Glomerular visceral epithelial cell (primary cell): ENCODE data around the gene SSTR3.

Experiments
- DNase-seq: peaks from one replicate; pipeline ENCODE4 v3.0.0-alpha.2; 2016; ENCODE audit errors: extremely low spot score

Gene SSTR3

DNA sequence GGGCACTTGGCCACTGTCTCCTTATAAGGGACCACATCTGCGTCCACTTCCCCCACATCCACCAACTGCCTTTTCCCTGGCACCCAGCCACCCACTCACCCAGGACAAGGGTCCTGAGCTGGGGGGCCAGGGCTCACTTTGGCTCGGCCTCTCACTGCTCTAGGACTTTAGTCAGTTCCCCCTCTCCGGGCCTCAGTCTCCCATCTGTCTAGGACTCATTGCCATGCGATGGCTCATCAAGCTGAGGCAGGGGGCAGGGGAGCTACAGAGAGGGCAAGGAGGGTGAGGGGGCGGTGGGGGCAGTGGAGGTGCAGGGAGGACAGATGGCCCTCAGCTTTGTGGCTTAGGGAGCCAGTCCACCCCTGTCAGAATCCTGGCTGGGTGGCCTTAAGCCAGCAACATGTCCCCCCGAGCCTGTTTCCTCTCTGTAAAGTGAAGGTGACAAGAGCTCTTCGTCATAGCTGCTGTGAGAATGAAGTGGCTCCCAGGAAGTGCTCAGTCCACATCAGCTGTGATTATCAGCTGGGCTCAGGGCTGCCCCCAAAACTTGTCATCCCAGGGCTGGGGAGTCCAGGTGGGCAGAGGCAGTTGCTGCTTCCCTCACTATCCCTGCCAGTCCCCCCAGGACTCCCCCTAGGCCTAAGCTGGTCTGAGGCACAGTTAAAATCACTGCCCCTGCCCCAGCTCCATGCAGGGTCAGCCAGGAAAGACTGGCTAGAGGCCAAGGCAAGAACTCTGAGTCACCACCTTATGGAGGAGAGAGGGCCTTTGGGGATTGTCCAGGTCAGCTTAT, 16.9 kb upstream of the SSTR3 start:
- peak; percentile 78 for DNase-seq

DNA sequence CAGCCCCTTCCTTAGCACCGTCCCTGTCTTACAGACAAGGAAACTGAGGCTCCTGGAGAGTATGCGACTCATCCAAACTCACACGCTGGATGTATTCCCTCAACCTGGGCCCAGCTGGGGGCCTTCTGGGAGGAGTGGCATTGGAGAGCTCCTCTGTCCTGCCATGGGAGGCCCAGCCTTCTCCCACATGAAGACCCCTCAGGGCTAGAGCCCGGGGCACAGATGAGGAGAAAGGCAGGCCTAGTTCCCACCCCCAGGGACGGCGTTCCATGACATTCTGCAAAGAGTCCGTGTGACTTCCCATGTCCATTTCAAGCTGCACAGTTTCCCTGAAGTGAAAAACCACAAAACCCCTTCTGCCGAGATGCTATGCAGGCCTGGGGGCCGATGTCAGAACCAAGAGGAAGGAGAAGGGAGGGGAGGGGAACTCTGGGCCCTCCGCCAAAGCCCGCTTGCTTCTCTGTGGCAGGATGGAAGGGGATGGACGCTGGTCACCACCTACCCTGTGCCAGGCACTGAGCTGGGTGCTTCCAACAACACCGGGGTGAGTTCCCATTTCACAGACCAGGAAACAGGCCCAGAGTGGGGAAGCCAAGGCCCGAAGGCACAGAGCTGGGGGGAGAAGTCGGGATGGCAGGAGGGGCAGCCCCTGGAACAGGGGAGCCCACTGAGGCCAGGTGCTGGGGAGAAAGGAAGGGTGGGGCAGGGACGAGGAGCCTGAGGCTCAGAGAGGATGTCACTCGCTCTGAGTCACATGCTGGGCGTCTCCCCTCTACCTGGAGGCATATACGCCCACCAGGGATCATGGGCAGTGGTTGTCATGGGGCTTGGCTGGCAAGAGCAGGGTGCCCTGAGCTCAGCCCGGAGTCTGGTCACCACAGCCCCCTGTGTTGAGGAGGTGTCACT, 16.1 kb upstream of the SSTR3 start:
- peak; percentile 76 for DNase-seq

DNA sequence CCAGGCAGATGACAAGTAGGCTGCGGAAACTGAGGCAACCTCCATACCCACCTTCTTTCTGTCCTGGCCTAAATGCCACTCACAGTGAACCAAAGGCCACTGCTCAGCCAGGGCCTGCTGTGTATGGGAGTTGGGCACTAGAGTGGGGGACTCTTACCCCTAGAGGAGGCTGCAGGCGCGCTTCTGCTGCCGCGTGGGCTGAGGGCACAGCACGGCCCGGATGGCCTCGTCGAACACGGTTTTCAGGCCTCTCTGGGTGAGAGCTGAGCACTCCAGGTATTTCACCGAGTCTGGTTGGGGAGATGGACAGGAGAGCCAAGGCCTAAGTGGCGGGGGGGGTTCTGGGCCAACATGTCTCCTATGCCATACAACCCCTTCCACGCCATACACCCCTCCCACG, 14.2 kb upstream of the SSTR3 start:
- DNase-seq, result no peak

DNA sequence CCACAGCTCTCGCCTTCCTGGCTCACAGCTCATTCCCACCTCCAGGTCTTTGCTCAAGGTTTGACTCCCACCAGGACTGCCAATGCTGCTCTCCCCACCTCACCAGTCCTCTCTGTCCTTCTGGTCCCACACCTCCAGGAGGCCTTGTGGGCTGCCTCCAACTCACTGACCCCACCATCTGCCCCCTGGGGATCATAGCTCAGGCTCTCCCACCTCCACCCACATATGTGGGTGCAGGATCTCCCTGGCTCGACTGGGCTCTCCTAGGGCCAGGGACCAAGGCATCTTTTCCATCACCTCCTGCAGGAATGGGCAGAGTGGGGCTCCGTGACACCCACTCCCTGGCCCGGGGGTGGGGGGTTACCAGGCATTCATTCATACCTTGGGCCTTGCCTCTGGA, 13.8 kb upstream of the SSTR3 start:
- no peak for DNase-seq

DNA sequence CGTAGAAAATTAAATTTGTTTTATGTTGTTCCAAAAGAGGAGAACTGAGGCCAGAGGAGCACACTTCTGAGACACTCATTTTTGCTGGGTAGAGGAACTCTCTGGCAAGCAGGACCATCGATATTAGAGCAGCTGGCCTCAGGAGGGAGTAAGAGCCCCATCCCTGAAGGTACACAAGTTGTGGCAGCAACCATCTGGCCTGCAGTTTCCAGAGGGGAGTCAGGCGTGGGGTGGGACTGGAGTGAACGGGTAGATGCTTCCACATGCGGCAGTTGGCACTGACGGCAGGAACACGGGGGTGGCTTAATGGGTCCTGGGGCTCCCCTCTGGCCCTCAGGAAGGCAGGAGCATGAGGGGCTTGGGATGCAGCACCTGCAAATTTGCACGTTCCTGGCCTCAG, 13.2 kb upstream of the SSTR3 start:
- no peak for DNase-seq

DNA sequence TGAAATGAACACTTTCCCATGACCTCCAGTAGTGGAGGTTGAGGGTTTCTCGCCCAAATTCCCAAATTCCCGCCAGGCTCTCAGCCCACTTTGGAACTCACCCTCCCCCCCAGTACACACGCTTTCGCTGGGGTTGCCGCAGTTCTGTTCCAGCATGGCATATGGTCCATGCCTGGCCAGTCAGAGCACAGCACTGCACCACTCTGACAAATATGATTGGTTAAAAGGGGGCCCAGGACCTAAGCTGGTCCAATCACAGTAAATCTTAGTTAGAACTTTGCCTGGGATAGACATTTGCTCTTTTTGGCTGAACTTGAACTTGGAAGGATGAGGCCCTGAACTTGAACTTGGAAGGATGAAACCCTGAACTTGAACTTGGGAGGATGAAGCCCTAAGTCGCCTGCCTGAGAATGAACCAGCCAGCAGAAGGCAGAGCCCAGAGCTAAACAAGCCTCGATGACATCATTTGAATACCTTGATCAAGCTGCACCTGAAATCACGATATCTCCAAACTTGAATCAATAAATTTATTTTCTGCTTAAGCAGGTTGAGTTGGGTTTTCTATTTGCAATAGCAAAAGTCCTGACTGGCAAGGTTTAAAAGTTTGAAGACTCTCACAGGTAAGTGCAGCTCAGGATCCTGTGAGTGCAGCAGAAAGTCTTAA, 12.6 kb upstream of the SSTR3 start:
- DNase-seq, result no peak

DNA sequence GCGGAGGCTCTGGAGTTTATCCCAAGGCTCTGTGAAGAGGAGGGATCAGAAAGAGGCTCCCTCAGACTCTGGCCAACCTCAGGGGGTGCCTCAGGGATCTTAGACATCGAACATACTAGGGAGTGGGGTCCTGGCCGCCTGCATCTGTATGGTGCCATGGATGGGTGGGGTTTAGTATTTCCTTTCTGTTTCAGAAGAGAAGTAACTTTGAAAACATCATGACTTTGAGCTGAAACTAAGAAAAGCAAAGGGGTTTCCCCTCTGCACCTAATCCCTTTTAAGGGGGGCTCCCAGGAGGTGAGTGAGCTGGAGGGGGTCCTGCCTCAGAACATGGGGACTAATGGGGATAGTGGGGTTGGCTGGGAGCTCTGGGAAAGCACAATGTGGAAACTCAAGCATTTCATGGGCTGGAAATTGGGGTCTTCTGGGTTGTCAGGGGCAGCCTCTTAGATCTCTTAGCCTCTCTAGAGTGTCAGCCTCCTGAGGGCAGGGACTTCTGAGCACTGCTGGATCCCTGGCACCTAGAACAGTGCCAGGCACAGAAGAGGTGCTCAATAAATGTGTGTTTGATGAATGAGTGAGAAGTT, 11.8 kb upstream of the SSTR3 start:
- no peak for DNase-seq

DNA sequence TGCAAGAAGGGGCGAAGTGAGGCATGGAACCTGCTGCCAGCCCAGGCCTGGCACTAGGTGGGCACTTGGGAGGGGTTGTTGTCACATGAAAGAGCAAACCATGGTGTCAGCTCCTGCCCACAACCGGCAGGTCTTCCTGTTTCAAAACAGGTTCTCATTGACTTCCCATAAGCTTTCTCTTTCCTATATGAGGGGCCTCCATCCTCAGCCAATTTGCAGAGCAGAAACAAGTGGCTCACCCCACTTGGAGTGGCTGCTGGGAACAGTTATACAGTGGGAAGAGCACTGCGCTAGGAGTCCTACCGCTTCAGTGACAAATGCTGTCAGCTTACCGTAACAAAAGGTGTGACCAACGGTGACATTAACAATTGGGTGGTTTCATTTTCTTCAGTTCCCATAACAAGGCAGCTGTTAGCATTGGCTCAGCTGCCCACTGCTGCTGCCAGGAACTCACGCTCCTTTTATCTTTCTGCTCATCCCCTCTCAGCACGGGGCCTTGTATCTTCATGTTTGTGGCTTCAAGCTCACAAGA, 10.2 kb upstream of the SSTR3 start:
- no peak for DNase-seq

DNA sequence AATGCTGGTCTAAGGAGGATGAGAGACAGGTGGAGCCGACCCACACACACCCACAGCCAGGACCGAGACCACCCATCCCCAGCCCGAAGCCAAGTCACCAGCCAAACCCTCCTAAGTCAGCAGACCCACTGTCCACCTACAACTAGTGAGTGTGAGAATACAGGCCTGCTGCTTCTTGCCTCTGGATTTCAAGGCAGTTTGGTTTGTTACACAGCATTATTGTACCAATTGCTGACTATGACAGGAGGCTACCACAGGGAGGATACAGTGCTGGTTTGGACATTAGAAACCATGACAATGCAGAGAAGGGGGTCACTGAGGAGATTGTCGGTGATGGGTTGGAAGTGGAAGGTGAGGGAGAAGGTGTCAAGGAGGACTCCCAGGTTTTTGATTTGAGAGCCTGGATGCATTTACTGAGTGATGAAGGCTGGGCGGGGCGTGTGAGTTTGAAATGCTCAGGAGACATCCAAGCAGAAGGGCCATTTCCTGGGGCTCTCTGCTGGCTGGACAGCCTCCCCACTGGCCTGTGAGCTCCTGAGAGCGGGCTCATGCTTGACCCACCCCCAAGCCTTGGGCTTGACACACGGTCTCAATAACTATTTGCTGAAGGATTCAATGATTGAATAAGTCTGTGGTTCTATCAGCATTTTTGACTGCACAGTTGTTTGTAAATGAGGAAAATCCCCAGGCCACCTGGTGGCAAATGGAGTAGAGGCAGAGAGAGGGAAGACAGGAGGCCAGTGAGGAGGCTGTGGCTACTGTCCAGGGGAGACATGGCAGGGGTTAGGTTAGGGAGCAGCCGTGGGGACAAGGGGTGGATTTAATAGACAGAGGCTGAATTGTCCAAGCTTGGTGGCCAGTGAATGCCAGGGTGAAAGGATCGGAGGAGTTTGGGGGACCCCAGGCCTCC, 9.4 kb upstream of the SSTR3 start:
- no peak for DNase-seq

DNA sequence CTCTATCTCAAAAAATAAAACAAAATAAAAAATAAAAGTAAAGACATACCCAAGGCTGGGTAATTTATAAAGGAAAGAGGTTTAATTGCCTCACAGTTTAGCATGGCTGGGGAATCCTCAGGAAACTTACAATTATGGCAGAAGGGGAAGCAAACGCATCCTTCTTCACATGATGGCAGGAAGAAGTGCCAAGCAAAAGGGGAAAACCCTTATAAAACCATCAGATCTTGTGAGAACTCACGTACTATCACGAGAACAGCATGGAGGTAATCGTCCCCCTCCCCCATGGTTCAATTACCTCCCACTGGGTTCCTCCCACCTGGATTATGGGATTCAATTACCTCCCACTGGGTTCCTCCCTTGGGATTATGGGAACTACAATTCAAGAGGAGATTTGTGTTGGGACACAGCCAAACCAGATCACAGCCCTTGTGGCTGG, 8.3 kb upstream of the SSTR3 start:
- no peak for DNase-seq

DNA sequence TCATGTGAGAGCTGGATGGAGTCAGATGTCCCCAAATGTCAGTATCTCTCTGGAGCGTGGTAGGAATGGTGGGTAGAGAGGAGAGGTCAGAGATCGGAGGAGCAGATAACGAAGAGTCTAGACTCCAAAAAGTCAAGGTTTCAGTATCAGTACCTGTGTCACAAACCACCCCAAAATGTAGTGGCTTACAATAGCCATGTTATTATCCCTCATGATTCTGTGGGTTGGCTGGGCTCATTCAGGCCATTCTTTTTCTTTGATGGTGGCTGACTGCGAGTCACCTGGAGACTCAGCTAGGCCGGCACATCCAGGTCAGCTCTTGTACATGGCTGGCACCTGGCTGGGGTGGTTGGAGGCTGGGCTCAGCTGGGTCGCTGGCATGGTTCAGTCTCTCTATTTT, 7.3 kb upstream of the SSTR3 start:
- no peak for DNase-seq

DNA sequence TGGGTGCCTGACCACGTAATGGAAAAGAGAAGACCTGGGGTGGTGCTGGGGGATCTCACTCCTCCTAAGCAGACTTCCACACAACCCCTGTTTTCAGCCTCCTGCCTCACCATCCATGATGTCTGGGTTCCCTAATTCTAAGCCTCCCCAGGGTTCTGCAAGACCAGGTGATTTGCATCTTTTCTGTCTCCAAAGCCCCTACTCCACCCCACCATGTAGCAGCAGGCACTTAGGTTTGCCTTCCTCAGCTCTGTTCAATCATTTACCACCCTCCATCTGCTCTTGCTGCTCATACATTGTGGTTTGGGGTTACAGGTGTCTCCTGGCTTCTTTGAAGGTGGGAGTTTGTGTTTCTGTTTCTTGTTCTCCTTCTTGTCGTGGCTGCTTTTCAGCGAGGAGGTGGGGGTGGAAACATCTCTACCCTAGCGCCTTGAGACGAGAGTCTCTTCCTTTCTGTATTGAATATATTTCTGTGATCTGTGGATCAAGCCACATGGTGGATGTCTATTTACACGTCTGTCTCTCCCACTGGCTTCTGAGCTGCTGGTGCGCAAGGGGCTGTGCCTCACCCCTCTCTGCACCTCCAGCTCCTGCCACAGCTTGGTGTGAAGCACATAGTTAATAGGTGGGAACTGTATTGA, 6.6 kb upstream of the SSTR3 start:
- no peak for DNase-seq

DNA sequence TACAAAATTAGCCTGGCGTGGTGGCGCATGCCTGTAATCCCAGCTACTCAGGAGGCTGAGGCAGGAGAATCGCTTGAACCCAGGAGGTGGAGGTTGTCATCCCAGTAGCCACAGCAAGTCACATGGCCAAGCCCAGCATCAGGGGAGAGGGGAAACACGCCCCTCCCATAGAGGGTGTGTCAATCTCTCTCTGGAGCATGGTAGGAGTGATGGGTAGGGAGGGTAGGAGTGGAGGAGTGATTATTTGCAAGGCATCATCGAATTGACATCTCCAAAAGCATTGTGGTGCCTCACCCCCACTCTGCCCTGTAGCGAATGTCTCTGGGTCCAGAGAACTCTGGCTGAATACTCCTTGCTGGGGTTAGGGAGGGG, 6.1 kb upstream of the SSTR3 start:
- DNase-seq, result no peak

DNA sequence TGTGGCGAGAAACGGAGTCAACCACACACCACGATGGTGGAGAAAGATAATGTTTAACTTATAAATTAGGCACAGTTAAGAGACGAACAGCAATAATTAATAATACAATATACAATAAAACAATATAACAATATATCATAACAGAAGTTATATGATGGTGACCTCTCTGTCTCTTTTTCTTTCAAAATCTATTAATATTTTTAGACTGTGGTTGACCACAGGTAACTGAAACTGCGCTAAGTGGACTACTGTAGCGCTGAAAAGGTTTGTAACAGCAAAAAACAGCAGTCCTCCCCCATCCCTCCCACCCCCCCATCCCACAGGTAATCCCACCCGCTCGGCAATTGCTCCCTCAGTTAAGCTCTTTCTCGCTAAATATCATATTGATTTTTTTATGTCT, 3.6 kb upstream of the SSTR3 start:
- DNase-seq, result no peak

DNA sequence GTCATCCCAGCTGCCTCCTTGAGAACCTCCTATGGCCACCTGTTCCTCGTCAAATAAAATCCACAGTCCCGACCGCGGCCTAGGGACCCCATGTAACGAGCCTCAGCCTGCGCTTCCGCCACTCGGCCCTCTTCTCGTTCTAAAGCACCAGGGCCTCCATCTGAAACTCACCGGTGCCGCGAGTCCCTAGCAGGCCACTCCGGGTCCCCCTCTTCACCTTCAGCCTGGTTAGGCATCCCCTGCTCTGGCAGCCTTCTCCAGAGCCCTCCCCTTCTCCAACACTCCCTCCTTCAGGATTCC, 2.4 kb upstream of the SSTR3 start:
- DNase-seq, result no peak

DNA sequence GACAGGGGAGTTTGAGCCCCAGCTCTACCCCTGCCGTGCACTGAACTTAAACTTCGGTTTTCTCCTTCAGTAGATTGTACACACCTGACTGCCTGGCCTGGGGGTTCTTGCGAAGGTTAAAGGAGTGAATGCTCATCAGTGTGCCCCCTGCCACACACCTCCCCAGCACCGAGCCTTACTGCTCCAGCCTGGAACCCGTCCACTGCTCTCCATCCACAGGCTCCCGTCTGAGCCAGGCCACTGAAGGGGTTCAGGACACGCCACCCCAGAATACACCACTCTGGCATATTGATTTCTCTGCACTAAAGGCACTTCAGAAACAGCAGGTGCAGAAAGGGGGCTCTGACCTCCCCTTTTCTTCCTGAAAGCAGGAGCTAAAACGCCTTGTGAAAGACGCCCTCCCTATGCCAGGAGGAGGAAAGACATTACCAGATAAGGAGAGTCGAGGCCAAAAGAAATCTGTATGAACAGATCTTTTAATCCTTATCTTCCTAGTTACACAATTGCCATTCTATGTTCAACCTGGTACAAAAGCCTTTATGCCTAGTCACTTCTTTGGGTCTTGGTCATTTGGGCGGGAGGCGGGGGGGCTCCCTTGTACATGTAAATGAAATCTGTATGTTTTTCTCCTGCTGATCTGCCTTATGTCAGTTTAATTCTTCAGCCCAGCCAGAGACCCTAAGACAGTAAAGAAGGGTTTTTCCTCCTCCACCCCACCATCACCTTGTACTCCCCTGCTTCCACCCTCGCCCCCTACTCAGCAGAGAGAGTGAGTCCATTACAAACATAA, 1.9 kb upstream of the SSTR3 start:
- no peak for DNase-seq

DNA sequence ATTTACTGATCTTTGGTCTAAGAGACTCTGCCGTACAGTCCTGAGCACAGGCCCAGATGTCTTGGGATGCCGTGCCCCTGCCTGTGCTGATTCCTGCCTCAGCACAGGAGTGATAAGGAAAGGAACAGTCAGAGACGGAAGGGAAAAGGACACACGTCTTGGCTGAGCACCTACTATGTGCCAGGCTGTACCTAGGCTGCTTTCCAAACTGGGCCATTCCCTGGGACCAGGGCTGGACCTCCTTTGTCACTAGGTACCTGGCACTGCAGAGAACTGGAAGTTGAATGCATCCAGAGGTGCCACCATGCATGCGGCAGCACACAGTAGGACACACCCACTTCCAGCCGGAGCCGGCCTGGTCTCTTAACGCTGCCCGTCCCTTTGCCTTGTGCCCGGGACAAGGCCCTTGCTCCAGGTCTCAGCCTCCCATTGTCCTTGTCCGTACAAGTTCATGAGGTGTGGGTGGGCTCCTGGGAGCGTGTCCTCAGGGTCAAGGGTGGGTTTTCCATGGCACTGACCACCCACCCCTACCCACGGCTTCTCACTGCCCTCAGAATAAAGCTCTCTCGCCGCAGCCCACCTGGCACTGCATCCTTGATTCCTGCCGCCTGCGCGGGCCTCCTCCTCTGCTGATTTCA, 1.1 kb upstream of the SSTR3 start:
- no peak for DNase-seq

DNA sequence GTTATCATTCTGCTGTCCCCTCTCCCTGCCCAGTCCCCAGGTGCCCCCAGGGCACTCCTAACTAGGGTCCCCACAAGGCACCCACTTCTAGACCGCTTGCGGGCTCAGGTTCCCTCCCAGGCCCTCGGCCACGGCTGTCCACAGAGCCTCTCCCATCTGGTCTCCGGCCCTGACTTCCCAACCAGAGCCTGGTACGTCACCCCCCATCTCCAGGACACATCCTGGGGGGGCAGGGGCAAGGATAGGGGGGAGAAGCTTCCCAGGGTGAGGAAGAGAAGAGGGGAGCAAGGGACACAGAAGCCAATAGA, 457 bp downstream of the SSTR3 start:
- no peak for DNase-seq

DNA sequence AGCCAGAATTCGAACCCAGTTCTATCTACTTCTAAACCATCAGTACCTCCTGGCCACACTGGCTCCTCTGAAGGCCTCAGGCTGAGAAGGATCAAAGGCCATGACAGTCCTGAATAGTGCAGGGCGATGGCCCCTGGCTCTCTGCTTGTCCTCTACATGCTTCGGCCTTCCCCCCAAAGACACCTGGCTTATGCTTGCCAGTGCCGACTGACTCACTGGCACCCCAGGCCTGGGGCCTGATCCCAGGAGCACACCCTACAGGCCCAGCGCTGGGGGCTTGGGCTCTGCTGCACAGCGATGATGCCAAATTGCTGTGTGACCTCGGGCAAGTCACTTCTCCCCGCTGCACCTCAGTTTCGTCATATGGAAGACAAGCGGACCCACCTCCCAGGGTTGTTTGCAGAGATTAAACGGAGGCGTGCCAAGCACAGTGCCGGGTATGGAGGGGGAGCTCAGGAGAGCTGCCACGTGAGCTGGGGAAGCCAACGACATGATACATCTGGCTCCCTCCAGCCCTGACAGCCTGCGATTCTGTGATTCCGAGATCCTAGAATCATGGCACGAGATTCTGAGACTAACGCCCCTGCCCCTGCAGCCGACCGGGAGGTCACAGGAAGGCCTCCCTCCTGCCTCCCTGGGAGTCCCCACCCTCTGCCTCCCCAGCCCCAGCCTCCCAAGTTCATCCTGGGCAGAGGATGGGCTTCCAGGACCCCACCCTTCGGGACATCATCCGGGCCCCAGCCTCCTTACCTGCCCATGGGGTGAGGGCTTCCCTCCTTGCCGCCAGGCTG, 1.0 kb downstream of the SSTR3 start:
- no peak for DNase-seq
